ENCODE measurements around the gene C5AR1.
A peak's percentile ranks its signal among the peaks of the same experiment; 100 is the strongest.

- TF ChIP-seq, protein P1, sequence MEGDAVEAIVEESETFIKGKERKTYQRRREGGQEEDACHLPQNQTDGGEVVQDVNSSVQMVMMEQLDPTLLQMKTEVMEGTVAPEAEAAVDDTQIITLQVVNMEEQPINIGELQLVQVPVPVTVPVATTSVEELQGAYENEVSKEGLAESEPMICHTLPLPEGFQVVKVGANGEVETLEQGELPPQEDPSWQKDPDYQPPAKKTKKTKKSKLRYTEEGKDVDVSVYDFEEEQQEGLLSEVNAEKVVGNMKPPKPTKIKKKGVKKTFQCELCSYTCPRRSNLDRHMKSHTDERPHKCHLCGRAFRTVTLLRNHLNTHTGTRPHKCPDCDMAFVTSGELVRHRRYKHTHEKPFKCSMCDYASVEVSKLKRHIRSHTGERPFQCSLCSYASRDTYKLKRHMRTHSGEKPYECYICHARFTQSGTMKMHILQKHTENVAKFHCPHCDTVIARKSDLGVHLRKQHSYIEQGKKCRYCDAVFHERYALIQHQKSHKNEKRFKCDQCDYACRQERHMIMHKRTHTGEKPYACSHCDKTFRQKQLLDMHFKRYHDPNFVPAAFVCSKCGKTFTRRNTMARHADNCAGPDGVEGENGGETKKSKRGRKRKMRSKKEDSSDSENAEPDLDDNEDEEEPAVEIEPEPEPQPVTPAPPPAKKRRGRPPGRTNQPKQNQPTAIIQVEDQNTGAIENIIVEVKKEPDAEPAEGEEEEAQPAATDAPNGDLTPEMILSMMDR (IDR thresholded peaks at IDR 0.05) = no peak
- peak in 2 of 3 donors; percentile 64 to 87 for TF ChIP-seq POLR2AphosphoS5 (IDR thresholded peaks at IDR 0.05)
Observed at GRCh38 chr19:47315125-47315821, 5.6 kb downstream of the C5AR1 start.

Measured in suprapubic skin (tissue), 3 donors.